Liver (tissue), 9 donors: ENCODE measurements around the gene KCNA4. TPM values are rescaled to one million over a fixed set of nuclear protein-coding genes. Genes with fewer than 3 reads are reported as not detected.
"Not testable (repeated sequence)": the region's sequence is repeated elsewhere in the genome, so short reads cannot be mapped to it uniquely, and the experiment has no call there.

Source experiments
- DNase-seq: peaks from one replicate; pipeline ENCODE4 v3.0.0-alpha.2; 2017; ENCODE audit warnings: low spot score
- H3K27ac ChIP-seq, 2 donors: one replicate each; pipeline ENCODE4 v1.7.0; 2013; ENCODE audit warnings: inconsistent platforms in 2 of 2, low read length in 2 of 2, control low read depth in 1 of 2, low read depth in 1 of 2, mild to moderate bottlenecking in 1 of 2
- H3K27me3 ChIP-seq, 4 donors: one replicate each; pipeline versions ENCODE4 v1.6.1 to v1.7.0; 2013; ENCODE audit warnings: low read length in 3 of 4, inconsistent platforms in 1 of 4, mild to moderate bottlenecking in 1 of 4, moderate library complexity in 1 of 4; ENCODE audit not compliant: control insufficient read depth in 4 of 4, insufficient read depth in 4 of 4
- H3K36me3 ChIP-seq, 4 donors: one replicate each; pipeline versions ENCODE4 v1.6.1 to v1.7.0; 2013; ENCODE audit warnings: low read length in 3 of 4, mild to moderate bottlenecking in 3 of 4, low read depth in 1 of 4, moderate library complexity in 1 of 4; ENCODE audit not compliant: control insufficient read depth in 4 of 4, insufficient read depth in 3 of 4
- H3K4me1 ChIP-seq, 4 donors: one replicate each; pipeline versions ENCODE4 v1.6.1 to v1.7.0; 2013; ENCODE audit warnings: low read length in 3 of 4, mild to moderate bottlenecking in 3 of 4, moderate library complexity in 1 of 4; ENCODE audit not compliant: control insufficient read depth in 4 of 4, insufficient read depth in 4 of 4
- H3K4me3 ChIP-seq, 3 donors: one replicate each; pipeline versions ENCODE4 v1.6.1 to v1.7.0; 2013; ENCODE audit warnings: low read length in 3 of 3, control low read depth in 1 of 3, low read depth in 1 of 3, mild to moderate bottlenecking in 1 of 3
- H3K9ac ChIP-seq, 2 donors: one replicate each; pipeline ENCODE4 v1.7.0; 2013; ENCODE audit warnings: low read length in 2 of 2, mild to moderate bottlenecking in 2 of 2, moderate library complexity in 2 of 2, control low read depth in 1 of 2, low read depth in 1 of 2
- H3K9me3 ChIP-seq, 4 donors: one replicate each; pipeline versions ENCODE4 v1.6.1 to v1.7.0; 2013; ENCODE audit warnings: low read length in 3 of 4; ENCODE audit not compliant: control insufficient read depth in 4 of 4
- ATF3 ChIP-seq: IDR thresholded peaks from 2 replicates; pipeline ENCODE4 v1.6.1; 2016; ENCODE audit warnings: antibody characterized with exemption
- EGR1 ChIP-seq, 2 donors: IDR thresholded peaks; 2 replicates each; pipeline ENCODE4 v1.6.1; 2016 to 2018; ENCODE audit warnings: antibody characterized with exemption in 2 of 2, low read depth in 2 of 2
- FOXA1 ChIP-seq: IDR thresholded peaks from 2 replicates; pipeline ENCODE4 v1.6.1; 2016; ENCODE audit warnings: antibody characterized with exemption
- FOXA2 ChIP-seq: IDR thresholded peaks from 2 replicates; pipeline ENCODE4 v1.6.1; 2016; ENCODE audit warnings: antibody characterized with exemption
- GABPA ChIP-seq, 2 donors: IDR thresholded peaks in 1 of 2; conservative IDR thresholded peaks in 1 of 2; 2 replicates each; pipeline ENCODE4 v1.6.1; 2016; ENCODE audit warnings: antibody characterized with exemption in 2 of 2, mild to moderate bottlenecking in 1 of 2, moderate library complexity in 1 of 2
- HNF4G ChIP-seq: IDR thresholded peaks from 2 replicates; pipeline ENCODE4 v1.6.1; 2016; ENCODE audit warnings: antibody characterized with exemption
- JUND ChIP-seq, 2 donors: IDR thresholded peaks; 2 replicates each; pipeline ENCODE4 v1.6.1; 2016; ENCODE audit warnings: antibody characterized with exemption in 2 of 2
- NR2F2 ChIP-seq: IDR thresholded peaks from 2 replicates; pipeline ENCODE4 v1.6.1; 2016; ENCODE audit warnings: antibody characterized with exemption
- REST ChIP-seq: IDR thresholded peaks from 2 replicates; pipeline ENCODE4 v1.6.1; 2016; ENCODE audit warnings: antibody characterized with exemption, mild to moderate bottlenecking
- RXRA ChIP-seq, 2 donors: IDR thresholded peaks; 2 replicates each; pipeline ENCODE4 v1.6.1; 2017 to 2018; ENCODE audit warnings: antibody characterized with exemption in 2 of 2, mild to moderate bottlenecking in 1 of 2
- SP1 ChIP-seq: IDR thresholded peaks from 2 replicates; pipeline ENCODE4 v1.6.1; 2018; ENCODE audit warnings: antibody characterized with exemption, mild to moderate bottlenecking
- TAF1 ChIP-seq: conservative IDR thresholded peaks from 2 replicates; pipeline ENCODE4 v1.6.1; 2016; ENCODE audit warnings: antibody characterized with exemption, mild to moderate bottlenecking
- WGBS: extraction: QIAGEN DNeasy Blood & Tissue Kit; methylation state at CpG from one replicate; pipeline ENCODE4 v1.1.7; 2013; 5-methylcytosine and 5-hydroxymethylcytosine counted together
- polyA plus RNA-seq, 2 donors: library from polyadenylated mRNA; stranded (reverse) in 1 of 2; unstranded in 1 of 2; fragments of 200-250 nt in 1 of 2; fragments of >200 nt in 1 of 2; fragmentation: Nextera tagmentation in 1 of 2; extraction: Ambion mirVana in 1 of 2; gene quantifications; one replicate each; pipeline versions ENCODE4 v1.2.1 to v1.2.3, GENCODE V29; 2013 to 2015
- total RNA-seq, 2 donors: library from RNA; depleted of rRNA; stranded (reverse); fragments of >200 nt; gene quantifications; one replicate each; pipeline ENCODE4 v1.2.3, GENCODE V29; 2014
- TF ChIP-seq, protein P1 (sequence below): IDR thresholded peaks from 2 replicates; pipeline ENCODE4 v1.6.1; 2016; ENCODE audit warnings: antibody characterized with exemption
- TF ChIP-seq, protein P2 (sequence below): fragments of 150-350 bp; IDR thresholded peaks from 2 replicates; pipeline ENCODE4 v1.5.1; 2017; ENCODE audit warnings: improper control_type of control experiment, low read depth, low read length; ENCODE audit not compliant: missing input control
- donor health status: healthy.
- donor health status: healthy.
- donor health status: healthy.
- donor health status: healthy.
- donor health status: healthy.

The KCNA4 gene
- total and polyA plus RNA-seq, 4 donors = 0.05 to 0.59 TPM; not detected in 2

GRCh38 chr11:30034746-30035145, 17.9 kb upstream of the KCNA4 start:
- H3K4me3 ChIP-seq, H3K9ac ChIP-seq, DNase-seq, H3K36me3 ChIP-seq, H3K4me1 ChIP-seq, H3K27me3 ChIP-seq, H3K9me3 ChIP-seq, H3K27ac ChIP-seq: not testable (repeated sequence)
- 63% methylated on average over 4 of the region's 4 CpGs for WGBS

GRCh38 chr11:30034166-30034565, 17.3 kb upstream of the KCNA4 start:
- not testable (repeated sequence) for H3K27me3 ChIP-seq, DNase-seq, H3K9me3 ChIP-seq, H3K9ac ChIP-seq, H3K36me3 ChIP-seq, H3K27ac ChIP-seq, H3K4me1 ChIP-seq, H3K4me3 ChIP-seq

GRCh38 chr11:30025396-30026139, 8.7 kb upstream of the KCNA4 start:
- DNase-seq = no peak
- H3K36me3 ChIP-seq = no peaks in the 10 kb centered on the region
- TF ChIP-seq NR2F2 (no peak), HNF4G (no peak), SP1 (no peak), FOXA2 (no peak), TAF1 (no peak), REST (no peak), GABPA (IDR thresholded peaks at IDR 0.05 in 1 of 2, conservative IDR thresholded peaks at IDR 0.05 in 1 of 2) (no peak), JUND (IDR thresholded peaks at IDR 0.05) (no peak), EGR1 (IDR thresholded peaks at IDR 0.05; ENCODE audit: low read depth in 2 of 2) (no peak), RXRA (IDR thresholded peaks at IDR 0.05) (no peak), FOXA1 (no peak), ATF3 (no peak)
- TF ChIP-seq, protein P1, sequence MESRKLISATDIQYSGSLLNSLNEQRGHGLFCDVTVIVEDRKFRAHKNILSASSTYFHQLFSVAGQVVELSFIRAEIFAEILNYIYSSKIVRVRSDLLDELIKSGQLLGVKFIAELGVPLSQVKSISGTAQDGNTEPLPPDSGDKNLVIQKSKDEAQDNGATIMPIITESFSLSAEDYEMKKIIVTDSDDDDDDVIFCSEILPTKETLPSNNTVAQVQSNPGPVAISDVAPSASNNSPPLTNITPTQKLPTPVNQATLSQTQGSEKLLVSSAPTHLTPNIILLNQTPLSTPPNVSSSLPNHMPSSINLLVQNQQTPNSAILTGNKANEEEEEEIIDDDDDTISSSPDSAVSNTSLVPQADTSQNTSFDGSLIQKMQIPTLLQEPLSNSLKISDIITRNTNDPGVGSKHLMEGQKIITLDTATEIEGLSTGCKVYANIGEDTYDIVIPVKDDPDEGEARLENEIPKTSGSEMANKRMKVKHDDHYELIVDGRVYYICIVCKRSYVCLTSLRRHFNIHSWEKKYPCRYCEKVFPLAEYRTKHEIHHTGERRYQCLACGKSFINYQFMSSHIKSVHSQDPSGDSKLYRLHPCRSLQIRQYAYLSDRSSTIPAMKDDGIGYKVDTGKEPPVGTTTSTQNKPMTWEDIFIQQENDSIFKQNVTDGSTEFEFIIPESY = no peak
- TF ChIP-seq, protein P2, sequence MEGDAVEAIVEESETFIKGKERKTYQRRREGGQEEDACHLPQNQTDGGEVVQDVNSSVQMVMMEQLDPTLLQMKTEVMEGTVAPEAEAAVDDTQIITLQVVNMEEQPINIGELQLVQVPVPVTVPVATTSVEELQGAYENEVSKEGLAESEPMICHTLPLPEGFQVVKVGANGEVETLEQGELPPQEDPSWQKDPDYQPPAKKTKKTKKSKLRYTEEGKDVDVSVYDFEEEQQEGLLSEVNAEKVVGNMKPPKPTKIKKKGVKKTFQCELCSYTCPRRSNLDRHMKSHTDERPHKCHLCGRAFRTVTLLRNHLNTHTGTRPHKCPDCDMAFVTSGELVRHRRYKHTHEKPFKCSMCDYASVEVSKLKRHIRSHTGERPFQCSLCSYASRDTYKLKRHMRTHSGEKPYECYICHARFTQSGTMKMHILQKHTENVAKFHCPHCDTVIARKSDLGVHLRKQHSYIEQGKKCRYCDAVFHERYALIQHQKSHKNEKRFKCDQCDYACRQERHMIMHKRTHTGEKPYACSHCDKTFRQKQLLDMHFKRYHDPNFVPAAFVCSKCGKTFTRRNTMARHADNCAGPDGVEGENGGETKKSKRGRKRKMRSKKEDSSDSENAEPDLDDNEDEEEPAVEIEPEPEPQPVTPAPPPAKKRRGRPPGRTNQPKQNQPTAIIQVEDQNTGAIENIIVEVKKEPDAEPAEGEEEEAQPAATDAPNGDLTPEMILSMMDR = no peak
- 11% methylated on average over 6 of the region's 6 CpGs for WGBS
- H3K4me3 ChIP-seq = no peak overlapping the region
- no peaks in the 10 kb centered on the region for H3K27me3 ChIP-seq
- H3K9me3 ChIP-seq = no peaks in the 10 kb centered on the region
- no peak overlapping the region for H3K9ac ChIP-seq
- no peaks in the 10 kb centered on the region for H3K4me1 ChIP-seq
- H3K27ac ChIP-seq = no peak overlapping the region
